Mesenteric fat pad (tissue), 1 donor: ENCODE results near the gene ARID5B. TPM values are rescaled to one million over a fixed set of nuclear protein-coding genes. Genes with fewer than 3 reads are reported as not detected.

Experiments used
- DNase-seq: peaks from one replicate; pipeline ENCODE4 v3.0.0-alpha.2; 2020; ENCODE audit warnings: low spot score
- total RNA-seq: library from RNA; stranded (reverse); fragmentation: NEBNext Ultra II Directional; extraction: Animal tissue kit (Norgen Biotek cat#: 25700); gene quantifications from one replicate; pipeline ENCODE4 v1.2.1, GENCODE V29; 2021
- donor health status: DM: yes; HTN: yes; CAD: no.

ARID5B gene
- total RNA-seq, 1 donor from 2014 or later = 126 TPM

DNA sequence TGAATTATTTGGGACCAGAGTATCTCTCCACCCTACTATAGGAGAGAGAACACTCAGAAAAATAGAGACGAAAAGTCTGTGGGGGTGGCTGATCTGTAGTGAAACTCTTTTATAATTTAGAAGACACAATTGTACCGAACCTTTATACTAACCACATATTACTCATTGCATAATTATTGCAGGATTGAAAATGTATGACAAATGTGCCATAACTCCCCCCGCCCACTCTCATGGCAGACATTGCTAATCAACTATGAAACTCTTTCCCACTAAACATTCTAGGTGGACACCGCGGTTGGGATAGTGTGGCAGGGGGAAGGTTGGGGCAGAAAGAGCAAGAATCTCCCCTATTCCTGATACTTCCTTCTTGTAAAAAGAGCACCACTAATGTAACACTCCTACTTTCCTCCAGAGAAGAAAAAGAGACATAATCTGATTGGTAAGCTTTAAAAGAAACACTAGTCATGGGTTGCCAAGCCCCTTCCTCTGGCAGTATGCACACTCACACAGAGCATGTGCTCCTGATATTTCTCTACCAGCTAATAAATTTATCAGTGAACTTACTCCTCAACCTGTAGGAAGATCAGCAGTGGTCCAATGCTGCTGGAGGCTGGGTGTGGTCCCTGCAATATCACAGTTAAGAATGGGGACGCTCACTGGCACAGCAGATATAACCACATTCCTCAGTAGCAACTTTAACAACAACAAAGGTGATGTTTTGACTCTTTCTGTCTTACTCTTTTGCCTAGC lies 18.7 kb upstream of the ARID5B start:
- DNase-seq = no peak

DNA sequence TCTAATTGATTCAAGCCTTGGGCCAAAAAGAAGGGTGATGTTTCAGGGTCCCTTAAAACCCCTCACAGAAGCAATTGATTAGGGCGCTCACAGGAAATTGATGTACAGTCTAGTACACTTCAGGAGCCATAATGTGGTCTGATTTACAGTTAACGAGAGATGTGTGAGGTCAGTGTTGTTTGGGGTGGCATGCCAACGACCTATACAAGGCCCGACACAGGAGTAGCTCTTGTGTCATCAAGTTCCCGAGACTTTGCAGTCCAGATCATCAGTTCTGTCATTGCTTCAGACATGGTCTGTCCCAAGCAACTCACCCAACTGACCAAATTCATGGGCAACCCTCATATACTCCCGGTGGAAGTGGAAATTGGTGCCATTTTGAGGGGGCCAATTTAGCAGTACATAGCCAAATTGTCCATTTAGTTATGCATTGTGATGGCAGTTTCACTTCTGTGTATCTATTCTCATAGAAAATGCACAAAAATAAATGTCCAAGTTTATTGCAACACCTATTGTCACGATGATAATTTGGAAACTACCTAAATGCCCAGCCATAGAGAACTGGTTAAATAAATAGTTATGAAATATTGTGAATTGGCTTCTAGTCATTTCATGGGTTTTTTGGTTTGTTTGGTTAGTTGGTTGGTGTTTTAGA lies 18.0 kb upstream of the ARID5B start:
- DNase-seq = no peak

DNA sequence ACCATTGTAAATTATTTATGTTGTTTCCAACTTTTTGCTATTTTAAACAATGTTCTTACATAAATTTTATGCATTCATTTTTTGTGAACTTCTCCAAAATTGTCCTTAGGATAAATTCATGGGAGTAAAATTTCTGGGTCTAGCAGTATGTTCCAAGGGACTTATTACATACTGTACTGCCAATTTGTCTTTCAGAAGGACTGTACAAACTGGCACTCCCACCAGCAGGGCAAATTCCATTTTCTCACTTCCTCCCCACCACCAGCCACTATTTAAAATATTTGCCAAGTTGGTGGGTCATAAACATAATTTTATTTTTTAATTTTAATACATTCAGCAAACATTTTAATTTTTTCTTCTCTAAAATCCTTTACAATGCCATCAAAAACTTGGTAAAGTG lies 13.7 kb upstream of the ARID5B start:
- DNase-seq = no peak

DNA sequence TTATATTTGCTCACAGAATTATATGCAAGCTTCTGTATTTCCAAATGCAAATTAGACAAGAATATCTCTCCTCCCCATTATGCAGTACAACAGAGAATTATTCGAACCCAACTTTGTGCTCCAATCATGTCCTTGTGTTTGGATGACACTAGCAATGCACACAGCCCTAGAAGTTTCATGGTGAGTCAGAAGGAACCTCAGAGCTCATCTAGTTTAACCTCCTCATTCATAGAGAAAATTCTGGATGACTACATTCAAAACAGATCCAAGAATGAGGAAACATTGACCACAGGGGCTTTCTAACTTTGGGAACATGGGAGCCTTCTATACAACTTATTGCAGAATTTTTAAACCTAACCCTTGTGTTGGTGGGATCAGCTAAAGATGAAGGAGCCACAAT lies 12.8 kb upstream of the ARID5B start:
- no peak for DNase-seq

DNA sequence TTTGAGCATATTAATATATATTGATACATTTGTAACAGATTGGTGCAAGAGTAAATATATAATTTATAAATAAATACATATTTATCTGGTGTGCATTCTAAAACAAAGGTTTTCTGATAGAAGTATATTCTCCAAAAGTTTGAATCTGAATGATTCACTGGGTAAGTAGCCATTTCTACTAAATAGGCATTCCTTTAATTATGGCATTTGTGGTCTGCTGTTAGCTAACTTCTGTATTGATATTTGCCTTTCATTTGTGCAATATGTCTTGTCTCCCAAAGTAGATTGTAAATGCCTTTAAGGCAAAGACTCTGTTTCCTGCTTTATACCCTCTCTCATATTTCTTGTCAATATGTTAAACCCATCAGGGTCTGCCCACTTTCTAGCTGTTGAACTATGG lies 11.1 kb upstream of the ARID5B start:
- DNase-seq = no peak

DNA sequence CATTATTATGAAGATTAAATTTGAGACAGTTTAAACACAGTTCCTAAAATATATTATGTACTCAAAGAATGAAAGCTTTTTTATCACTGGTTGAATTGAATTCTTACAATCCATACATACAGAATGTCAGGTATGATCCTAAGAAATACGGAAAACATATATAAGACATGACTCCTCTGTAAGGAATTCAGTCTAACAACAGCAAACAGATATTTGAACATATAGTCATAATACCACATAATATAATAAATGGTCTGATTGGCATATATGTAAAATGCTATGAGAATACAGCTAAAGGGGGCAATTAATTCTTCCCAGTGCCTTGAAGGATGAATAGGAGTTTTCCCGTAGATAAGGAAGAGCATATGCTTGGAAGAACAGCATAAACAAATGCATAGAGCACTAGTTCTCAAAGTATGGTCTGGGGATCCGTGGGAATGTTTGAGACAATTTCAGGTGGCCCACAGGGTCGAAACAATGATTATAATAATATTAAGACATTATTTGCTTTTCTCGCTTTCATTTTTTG lies 10.6 kb upstream of the ARID5B start:
- DNase-seq = no peak

DNA sequence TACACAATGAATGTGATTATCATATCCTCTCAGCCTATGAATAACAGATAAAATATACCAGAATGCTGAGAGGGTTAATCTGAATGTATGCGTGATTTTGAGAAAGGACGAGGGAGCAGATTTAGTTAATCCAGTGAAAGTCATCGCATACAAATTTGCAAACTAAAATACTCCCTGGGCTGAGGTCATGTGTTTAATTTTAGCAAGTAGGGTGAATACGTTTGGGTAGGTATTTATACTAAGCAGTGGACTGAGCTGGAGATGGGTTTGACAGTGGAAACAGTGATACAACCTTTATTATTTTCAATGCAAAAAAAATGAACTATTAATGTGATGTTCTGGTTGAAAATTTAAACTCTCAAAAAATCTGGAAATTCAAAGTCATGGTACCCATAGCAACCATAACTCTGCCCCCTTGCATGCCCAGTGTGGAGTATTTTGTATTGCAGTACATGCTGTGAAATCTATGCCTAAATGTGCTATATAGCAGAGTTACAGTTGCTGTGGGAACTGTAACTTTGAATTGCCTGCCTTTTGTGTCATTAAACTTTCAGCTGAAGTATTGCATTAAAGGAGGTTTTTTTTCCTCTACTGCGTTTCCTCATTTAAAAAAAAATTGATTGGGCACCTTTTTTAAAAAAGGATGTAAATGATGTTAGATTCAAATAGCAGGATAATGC lies 9.5 kb upstream of the ARID5B start:
- no peak for DNase-seq

DNA sequence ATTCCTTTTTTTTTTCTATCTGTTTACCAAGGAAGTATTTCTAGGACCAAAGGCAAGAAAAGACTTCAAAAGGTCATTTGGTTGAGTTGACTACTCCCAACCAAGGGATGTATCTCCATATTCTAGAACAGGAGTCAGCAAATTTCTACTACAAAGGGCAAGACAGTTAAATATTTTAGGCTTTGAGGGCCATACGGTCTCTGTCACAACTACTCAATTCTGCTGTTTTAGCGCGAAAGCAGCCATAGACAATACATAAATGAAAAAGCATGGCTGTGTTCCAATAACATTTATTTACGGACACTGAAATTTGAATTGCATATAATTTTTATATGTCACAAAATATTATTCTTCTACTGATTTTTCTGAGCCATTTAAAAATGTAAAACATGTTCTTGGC lies 8.5 kb upstream of the ARID5B start:
- no peak for DNase-seq

DNA sequence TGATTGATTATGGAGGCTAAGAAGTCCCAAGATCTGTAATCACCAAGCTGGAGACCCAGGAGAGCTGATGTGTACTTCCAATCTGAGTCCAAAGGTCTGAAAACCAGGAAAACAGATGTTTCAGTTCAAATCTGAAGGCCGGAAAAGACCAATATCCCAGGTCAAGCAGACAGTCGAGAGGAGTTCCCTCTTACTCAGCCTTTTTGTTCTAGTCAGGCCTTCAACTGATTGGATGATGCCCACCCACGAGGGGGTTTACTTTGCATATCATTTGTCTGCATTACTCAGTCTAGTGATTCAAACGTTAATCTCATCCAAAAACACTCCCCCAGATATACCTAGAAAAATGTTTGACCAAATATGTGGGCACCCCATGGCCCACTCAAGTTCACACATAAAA lies 7.4 kb upstream of the ARID5B start:
- DNase-seq = no peak

DNA sequence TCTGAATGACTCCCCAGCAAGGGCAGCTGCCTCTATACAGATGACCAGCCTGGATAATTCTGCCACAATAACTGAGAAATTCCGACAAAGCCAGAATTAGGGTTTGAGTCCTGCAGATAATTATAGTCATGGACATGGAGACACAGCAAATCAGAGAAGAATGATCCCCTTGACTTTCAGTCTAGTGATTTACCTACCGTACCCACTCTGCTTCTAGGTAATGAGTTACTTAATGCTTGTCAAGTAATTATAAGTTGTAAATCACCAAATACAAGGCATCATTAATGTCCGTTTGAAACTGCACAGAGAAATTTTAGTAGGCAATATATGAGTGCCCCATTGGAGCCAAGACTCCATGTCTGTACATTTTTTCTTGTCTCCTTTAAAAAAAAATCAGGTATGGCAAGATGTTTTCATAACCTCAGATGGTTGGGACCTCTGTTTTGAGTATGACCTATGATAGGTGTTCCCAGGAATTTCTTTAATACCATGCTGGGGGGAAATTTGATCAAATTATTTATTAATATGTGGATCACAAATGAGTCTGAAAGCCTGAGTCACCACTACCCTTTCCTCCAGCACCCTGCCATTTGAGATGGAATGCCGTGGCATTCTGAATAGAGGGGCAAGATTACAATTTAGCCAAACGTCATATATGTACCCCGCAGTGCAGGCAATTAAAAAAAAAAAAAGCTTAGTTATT lies 5.5 kb upstream of the ARID5B start:
- no peak for DNase-seq

DNA sequence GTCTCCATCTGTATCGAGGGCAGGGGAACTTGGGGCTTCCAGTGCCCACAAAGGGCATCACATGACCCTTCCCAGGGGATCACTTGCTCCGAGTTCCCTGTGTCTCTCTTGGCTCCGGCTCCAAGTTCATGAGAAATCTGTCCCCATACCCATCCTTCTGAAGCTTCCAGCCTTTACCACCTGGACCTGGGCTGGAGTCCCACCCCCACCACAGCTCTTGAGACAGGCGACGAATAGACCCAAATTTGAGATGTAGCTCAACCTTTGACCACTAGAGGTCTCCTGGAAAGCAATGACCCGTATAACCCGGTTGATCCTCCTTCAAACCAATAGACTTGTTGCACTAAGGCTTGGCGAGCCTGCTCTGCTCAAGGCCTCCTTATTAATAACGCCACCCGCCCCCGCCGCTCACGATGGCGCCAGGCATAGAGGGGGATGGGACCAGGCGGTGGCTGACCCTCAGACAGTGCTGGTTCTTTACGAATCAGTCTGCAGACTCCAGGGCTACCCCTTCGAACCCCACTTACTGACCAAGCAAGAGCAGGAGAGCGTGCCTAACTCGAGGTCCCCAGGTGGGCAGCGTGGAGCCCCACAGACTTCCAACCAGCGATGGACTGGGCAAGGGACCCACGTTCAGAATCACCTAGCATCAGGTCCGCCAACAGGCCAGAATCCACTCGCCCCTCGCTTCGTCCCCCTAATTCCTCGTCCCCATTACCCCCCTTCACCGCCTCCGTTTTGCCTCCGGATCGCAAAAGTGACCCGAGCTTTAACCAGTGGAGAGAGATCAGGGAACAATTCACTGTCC lies 4.4 kb upstream of the ARID5B start:
- no peak for DNase-seq

DNA sequence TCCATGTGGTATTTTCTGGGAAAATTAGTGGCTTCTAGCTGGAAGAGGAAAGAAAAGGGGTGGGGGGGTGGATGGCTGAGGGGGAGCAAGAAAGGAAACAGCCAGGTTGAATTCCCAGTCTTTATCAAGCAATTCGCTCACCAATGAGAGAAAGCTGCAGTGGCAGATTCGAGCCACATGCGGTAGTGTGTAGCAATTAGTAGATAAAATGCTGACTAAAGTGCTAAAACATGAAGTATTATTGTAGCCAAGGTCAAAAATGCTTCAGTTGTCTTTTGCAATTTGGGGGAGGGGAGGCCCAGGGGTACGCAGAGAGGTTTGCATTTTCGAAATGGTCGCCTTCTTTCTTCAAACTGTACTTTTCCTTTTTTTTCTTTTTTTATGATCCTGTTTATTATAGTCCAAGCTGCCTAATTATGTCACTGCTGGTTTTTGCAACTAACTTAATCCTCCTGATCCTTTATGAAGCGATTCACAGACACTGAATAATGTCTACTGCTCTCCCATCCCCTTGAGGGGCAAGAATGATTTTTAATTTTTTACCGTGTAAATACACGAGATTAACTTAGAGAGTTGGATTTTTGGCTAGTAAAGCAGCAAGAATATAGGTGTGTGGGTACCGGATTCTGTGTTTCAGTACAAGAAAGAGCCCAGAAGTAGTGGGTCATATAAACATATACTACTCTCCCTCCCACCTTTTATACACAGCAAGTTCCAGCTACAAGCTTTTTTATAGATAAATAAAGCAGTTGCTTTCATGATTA lies 3.6 kb upstream of the ARID5B start:
- DNase-seq = no peak

DNA sequence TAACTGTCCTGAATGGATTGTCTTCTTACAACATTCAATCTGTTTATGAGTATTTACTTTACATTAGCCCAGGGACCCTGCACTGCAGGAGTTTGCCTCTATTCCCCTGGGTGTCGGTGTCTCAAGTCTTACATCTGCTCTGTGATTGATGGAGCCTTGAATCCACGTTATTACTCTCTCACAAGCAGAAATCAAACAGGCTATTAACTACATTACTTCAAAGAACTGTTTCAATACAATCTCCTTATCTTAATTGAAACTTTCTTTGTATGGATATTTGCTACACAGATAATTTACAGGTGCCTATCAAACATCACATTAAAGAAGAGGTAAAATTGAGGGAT lies 3.1 kb upstream of the ARID5B start:
- no peak for DNase-seq

DNA sequence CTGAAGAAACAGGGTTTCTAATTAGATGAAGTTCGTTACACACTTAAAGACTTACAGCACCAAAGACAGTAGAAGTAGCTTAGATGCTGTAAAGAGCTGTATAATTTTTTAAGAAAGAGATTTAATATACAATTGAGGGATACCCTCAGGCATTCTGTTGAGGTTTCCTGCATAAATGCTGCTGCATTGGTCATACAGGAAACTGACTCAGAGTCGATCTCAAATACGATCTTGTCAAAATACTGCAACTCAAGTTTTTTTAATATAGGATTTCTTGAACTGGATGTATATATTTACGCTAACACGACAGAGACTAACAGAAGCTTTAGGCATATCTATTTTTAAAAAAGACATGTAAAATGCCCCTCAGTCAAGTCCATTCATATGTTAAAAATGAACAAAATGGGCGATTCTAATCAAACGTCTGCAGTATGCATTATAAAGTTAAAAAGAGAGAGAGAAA lies 2.4 kb upstream of the ARID5B start:
- DNase-seq = no peak

DNA sequence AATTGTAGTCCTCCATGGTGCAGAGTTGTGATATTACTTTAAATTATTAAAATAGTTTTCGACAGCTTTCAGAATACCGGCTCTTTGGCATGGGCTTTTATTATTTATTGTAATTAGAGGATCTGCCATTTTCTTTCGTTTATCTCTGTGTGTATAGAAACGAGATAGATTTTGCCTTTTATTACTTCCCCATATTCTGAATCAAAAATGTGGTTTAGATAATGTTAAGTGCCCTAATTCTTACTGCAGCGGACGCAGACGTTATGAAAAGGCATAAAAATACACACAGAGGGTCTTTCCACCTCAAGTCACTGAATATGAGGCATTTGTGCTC lies 1.9 kb upstream of the ARID5B start:
- DNase-seq = no peak

DNA sequence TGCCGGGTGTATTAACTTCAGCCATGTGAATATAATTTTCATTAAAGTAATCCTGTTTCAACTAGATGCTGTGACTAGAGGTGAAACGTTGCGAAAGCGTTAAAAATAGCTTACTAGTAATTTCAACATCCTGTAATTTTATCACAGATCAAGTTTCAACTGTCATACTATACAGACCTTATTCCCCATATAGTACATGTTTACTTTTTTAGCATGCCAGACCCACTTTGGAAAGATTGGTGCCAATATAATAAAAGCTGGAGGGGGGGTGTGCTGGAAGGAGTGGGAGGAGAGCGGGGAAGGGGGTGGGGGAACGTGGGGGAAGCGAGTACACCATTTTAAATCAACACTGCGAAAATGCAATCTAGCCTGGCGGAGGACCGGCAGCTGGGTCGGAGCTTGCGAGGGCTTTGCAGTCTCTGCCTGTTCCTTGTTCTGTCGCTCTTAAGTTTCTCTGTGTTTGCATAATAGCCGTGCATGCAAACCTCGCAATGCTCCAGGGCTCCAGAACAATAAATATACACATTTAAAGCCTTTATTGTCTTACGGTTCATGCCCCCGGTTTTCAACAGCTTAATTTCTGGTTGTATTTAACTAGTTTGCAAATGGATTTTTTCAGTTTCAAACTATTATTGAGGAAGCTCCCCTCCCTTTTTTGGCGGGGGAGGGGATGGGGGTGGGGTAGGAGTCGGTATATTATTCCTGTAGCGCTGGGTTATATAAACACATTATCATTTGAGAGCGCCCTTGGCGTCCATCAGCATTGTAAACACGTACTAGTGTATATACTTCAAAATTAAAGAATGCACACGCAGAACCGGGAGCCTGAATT lies 1.3 kb upstream of the ARID5B start:
- DNase-seq = no peak

DNA sequence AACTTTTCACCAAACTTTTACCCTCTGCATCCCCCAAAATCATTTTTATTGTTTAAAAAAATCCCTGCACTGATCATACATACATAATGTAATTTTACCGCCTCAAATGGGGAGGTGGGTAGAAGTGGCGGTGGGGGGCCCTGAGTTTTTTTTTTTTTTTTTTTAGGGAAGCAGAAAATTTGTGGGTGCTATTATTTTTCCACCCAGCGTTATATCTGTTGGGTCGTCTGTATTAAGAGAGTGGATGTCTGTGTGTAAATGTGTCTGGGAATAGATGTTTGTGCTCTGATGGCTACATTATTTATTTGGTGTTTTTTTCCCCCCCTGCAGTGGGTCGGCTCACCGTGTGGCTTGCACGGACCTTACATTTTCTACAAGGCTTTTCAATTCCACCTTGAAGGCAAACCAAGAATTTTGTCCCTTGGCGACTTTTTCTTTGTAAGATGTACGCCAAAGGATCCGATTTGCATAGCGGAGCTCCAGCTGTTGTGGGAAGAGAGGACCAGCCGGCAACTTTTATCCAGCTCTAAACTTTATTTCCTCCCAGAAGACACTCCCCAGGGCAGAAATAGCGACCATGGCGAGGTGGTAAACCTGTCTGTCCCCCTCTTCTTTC lies 438 bp downstream of the ARID5B start:
- DNase-seq = no peak

DNA sequence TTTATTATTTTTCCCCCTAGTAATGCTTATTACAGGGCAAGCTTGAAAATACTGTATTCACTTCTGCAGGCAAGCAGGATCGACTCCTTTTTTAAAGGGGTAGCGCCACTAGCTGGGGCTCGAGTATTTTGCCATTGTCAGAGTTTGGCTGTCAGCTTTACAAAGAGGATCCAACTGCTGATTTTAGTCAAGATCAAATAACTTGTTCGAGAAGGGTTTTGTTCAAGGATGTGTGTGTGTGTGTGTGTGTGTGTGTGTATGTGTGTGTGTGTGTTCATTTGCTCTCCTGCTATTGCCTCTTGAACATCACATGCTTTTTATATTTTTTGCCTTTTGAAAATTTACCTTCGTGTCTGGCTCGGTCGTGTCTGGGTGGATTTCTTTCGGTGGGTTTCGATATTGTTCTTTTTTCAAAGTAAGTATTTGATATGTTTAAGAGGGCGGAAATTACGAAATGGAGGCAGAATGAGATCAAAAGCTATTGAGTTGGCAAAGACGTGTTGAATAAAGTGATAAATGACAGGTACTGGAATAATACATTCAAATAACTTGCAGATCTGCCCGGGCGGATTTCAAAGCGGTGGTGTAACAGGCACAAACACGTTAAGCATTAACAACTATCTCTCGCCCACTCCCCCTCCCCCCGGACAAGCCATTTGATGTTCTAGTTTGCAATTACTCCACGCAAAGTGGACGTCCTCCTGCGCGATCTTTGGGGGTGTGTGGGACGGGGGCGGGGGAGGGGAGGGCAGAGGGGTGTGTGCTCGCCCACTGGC lies 1.1 kb downstream of the ARID5B start:
- no peak for DNase-seq
